Activated CD4-positive, alpha-beta T cell treated with anti-CD3 and anti-CD28 coated beads, Interleukin-2, Interleukin-6, amounts not matched to agents 100 ng/mL and 50 ng/mL, durations not matched to agents 16 hours and 8 hours (primary cell): ENCODE results near the gene NHERF2.

ENCODE experiments used
- DNase-seq: peaks from one replicate; pipeline ENCODE4 v3.0.0-alpha.2; 2020

The NHERF2 gene

GRCh38 chr16:1991135-1991551 is 35.6 kb upstream of the NHERF2 start:
- peak; percentile 62 for DNase-seq

GRCh38 chr16:1991588-1991947 is 35.1 kb upstream of the NHERF2 start:
- no peak for DNase-seq

GRCh38 chr16:1991948-1992703 is 34.6 kb upstream of the NHERF2 start:
- DNase-seq, result peak; percentile 99

- no peak for DNase-seq
Observed at GRCh38 chr16:1992704-1993317, 33.9 kb upstream of the NHERF2 start.

- DNase-seq, result peak; percentile 69
Observed at GRCh38 chr16:1993731-1994131, 33.0 kb upstream of the NHERF2 start.

GRCh38 chr16:1997494-1998359 is 29.0 kb upstream of the NHERF2 start:
- no peak for DNase-seq

GRCh38 chr16:1998360-1998835 is 28.3 kb upstream of the NHERF2 start:
- no peak for DNase-seq

- DNase-seq, result no peak
Observed at GRCh38 chr16:1998852-1999801, 27.6 kb upstream of the NHERF2 start.

- DNase-seq, result no peak
Observed at GRCh38 chr16:1999866-2000514, 26.7 kb upstream of the NHERF2 start.

- DNase-seq, result no peak
Observed at GRCh38 chr16:2001035-2001434, 25.7 kb upstream of the NHERF2 start.

- no peak for DNase-seq
Observed at GRCh38 chr16:2001456-2002355, 25.0 kb upstream of the NHERF2 start.

GRCh38 chr16:2002406-2003230 is 24.1 kb upstream of the NHERF2 start:
- DNase-seq, result no peak

GRCh38 chr16:2003231-2003826 is 23.4 kb upstream of the NHERF2 start:
- no peak for DNase-seq

- DNase-seq, result peak; percentile 94
Observed at GRCh38 chr16:2003827-2004641, 22.7 kb upstream of the NHERF2 start.

GRCh38 chr16:2004795-2005517 is 21.7 kb upstream of the NHERF2 start:
- no peak for DNase-seq

- no peak for DNase-seq
Observed at GRCh38 chr16:2005646-2006045, 21.1 kb upstream of the NHERF2 start.

GRCh38 chr16:2006317-2006716 is 20.4 kb upstream of the NHERF2 start:
- DNase-seq, result no peak
